ENCODE data around the gene SORT1.
"Not testable (repeated sequence)": the region's sequence is repeated elsewhere in the genome, so short reads cannot be mapped to it uniquely, and the experiment has no call there.

SORT1 gene

DNA sequence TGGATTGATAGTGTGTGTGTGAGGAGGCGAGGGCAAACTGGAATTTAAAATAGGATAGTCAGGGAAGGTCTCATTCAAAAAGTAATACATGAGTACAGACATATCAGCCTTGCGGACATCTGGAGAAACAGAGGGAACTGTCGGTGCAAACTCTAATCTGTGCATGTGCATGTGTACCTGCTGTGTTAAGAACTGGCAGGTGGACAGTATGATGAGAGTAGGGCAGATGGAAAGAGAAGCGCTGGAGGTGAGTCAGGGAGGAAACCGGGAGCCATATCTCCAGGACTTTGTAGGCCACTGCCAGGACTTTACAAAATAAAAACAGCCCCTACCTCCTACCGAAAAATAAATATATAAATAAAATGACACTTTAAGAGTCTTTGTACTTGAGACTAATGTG is 59.6 kb downstream of the SORT1 start:
- no peak for DNase-seq

GRCh38 chr1:109335091-109335490 is 62.6 kb downstream of the SORT1 start:
- DNase-seq, result no peak

- no peak for DNase-seq
Observed at GRCh38 chr1:109331113-109331512, 66.6 kb downstream of the SORT1 start.

DNA sequence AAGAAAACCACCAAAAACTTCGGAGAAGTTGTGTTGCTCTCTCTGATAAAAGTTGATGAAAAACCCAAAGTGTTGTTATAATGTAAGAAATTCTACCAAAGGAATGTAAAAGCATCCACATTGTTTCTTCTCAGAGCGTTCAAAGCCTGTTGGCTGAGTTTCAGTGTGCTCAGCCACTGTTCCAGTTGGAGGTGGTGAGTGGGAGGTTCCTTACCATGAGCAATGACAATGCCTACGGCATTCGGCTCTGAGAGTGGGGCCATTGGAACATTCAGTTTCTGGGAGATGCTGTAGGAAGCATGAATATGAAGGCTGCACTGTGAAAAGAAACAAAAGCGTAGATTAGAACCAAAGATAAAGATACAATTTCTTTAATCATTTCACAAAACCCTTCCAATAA is 70.4 kb downstream of the SORT1 start:
- DNase-seq, result no peak

DNA sequence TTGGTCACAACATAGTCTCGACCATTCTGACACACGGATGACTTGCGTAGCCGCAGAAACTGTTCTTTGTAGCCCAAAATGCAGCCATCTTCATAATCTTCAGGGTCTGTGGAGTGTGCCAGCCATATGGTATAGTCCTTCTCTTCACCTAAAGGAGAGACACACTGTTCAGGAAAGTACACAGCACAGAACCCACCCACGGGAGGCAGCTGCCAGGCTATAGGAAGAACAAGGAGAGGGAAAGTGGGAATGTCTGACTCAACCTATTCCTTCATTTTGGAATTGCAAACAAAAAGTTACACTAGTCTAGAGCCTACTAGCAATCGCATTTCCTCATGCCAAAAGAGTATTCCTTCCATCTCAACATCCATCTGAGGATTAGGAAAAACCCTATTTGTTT is 74.7 kb downstream of the SORT1 start:
- DNase-seq, result no peak

- DNase-seq, result no peak
Observed at GRCh38 chr1:109319114-109319513, 78.6 kb downstream of the SORT1 start.

- DNase-seq, result no peak
Observed at GRCh38 chr1:109316506-109316905, 81.2 kb downstream of the SORT1 start.

DNA sequence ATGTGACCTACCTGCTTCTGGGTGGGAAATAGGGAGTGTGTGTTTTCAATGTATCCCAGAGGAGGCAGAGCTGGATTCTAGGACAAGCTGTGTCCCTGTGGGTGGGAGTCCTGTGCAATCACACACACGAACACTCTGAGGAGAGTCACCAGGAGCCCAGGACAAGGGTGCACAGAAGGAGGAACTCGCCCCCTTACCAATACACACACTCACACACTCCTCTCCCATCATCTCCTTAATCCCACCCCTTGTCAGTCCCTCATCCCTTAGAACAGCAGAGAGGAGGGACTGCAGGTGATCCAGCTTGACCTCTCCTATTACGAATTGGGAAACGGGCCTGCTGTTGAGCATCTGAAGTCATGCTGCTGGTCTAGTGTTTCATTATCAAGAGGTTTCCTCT is 82.4 kb downstream of the SORT1 start:
- DNase-seq, result no peak

DNA sequence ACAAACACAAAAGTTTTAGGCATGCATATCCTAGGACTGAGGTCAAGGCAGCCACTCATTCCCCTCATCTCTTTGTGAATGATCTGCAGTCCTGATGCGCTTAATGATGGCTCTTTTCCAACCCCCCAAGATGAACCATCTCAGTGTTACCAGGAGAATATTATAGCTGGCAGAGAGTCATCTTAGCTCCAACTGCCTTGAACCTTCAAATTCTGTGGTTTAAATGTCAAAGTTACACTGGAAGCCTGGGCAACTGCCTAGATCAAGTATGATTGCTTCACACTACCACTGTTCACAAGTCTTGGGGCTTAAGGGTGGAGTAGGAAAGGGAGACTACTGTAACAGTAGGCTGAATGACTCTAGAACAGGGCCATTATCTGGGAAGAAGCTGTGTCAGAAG is 82.9 kb downstream of the SORT1 start:
- no peak for DNase-seq

DNA sequence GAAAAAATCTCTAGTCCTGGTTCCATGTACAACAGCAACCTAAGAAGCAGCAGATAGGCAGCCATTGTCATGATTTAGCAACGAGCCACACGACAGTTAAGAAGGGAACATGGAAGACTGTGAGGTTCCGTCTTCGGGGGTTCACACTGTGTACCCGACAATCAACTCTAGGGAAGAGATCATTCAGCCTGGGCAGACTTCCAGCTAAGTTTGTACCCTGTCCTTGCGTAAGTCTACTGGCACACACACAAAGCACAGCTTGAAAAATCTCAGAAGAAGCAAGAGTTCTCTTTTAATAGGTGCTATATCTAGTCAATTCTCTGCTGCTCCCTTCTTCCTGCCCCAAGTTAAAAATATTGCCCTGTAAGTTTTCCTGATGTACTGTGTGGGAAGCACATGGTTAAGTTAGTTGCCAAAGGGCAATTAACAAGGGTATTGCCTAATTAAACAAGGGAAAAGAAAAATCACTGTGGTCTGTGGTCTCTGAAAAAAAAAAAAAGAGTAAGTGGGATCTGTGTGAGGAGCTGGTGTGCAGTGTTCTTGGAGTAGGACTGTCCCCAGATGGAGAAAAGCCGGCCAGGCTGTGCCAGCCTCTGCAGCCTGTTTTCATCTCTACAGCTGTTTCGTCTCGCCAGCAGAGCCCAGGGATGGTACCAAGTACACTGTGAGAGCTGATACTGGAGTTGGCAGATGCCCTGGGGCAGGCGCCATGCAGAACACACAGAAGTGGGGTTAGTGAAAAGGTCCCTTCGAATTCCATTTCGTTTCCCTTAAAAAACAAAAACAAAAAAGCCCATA is 84.5 kb downstream of the SORT1 start:
- no peak for DNase-seq

DNA sequence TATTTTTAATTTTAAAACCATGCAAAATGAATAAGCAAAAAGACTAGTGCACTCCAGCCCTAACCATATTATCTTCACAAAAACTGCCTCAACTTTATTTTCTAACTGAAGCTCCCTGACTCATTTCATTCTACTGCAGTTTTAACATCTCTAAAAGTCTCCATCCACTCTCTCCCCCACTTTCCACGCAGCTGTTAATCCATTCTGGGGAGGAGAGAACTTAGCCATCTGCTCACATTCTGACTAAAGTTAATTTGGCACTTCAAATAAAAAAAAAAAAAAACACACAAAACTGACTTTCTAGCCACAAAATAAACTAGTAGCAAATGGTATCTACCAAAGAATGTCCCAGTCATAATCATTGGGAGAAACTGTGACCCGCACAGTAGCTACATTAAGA is 85.5 kb downstream of the SORT1 start:
- DNase-seq, result no peak

DNA sequence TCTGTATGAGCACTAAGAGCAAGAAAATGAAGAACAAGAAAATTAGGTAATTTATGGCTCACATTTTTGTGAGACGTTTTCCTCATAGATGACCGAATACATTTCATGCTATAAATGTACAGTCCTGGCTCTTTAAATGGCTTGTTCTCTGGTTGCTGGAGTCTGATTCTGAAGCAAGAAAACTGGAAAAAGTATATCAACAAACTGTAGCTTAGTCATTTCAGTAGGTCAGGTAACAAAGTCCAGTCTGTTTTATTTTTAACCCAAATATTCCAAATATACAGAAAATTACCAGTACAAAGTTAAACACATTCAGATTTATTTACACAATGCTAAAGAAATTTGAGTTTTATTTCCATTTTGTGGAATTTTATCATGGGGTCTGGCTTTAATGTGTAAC is 88.4 kb downstream of the SORT1 start:
- DNase-seq, result no peak

- DNase-seq, result peak; percentile 17 to 77
Observed at GRCh38 chr1:109307274-109308021, 90.3 kb downstream of the SORT1 start.

DNA sequence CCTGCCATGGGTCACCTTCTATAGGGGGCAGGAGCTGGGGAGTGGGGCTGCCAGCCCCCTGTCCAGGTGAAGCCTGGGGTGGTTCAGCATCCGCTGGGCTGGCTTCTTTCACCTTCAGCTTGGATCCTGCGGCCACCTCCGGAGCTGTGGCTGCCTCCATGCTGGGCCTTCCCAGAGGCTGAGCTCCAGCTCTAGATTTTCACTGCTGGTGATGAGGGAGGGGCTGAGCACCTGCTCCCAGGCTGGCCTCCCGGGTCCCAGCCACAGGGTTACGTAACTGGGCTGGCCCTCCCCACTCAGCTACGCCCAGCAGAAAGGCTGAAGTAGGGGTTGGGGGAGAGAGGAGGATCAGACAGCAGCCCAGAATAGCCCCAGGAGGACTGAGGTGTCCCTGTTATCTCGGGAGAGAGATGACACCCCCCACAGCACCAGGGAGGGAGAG is 90.9 kb downstream of the SORT1 start, which contains the start of gene MYBPHL:
TSS of gene MYBPHL (minus strand) at position 180 of the 442 bp plus-strand sequence. CDS start at position 160, 20 bp downstream.
- peak in 1 of 2 experiments; percentile 5 for DNase-seq

GRCh38 chr1:109305991-109306390 is 91.7 kb downstream of the SORT1 start:
- DNase-seq, result not testable (repeated sequence)

DNA sequence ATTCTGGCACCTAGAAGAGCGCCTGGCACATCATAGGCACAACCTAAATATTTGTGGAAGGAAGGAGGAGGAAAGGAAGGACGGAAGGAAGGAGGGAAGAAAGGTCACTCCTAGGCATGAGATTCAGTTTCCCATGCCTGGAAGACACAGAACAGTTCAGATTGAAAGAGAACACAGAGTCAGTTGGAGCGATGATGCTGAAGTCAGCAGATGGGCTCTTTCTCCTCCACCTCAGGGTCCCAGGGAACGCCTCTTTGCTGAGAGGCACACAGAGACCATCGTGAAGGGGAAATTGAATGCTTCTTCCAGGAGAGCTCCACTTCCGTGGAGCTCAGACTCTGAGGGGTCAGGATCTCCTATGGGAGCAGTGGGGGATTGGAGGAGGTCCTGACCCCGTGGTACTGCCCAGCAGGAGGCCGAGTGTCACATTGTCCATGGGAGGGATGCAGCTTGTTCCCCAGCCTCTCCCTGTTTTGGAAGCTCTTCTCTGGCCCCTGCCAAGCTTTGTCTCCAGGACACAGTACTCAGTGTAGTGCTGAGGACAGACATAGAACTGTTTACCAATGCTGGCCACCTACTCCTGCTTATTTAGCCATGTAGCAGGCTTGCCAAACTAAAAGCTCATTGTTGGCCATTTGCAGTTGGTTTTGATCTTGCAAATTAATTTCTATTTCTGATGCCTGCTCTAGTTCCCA is 93.3 kb downstream of the SORT1 start:
- DNase-seq, result no peak

- no peak for DNase-seq
Observed at GRCh38 chr1:109301874-109302273, 95.8 kb downstream of the SORT1 start.

DNA sequence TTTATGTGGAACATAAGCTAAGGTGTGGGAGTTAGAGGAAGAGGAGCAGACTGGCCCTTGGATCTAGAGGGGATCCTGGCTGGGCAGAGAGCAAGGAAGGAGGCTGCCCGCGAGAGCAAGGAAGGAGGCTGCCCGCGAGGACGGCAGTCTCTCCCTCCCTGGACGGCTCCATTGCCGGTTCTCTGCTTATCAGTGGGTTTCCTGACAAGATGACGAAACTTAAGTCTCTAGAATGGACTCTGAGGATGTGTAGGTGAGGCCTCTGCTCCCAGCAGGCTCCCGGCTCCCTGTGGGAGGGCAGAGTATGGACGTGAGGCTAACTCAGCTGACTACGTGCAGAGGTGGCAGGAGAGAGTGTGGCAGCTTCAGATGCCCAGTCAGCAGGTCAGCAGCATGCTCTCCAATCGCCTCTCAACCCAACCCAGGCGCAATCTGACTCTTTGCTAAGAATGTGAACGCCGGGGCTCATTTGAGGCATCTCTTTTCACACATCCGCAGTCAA is 97.0 kb downstream of the SORT1 start:
- DNase-seq, result no peak

- DNase-seq, result no peak
Observed at GRCh38 chr1:109299558-109300343, 98.0 kb downstream of the SORT1 start.

DNA sequence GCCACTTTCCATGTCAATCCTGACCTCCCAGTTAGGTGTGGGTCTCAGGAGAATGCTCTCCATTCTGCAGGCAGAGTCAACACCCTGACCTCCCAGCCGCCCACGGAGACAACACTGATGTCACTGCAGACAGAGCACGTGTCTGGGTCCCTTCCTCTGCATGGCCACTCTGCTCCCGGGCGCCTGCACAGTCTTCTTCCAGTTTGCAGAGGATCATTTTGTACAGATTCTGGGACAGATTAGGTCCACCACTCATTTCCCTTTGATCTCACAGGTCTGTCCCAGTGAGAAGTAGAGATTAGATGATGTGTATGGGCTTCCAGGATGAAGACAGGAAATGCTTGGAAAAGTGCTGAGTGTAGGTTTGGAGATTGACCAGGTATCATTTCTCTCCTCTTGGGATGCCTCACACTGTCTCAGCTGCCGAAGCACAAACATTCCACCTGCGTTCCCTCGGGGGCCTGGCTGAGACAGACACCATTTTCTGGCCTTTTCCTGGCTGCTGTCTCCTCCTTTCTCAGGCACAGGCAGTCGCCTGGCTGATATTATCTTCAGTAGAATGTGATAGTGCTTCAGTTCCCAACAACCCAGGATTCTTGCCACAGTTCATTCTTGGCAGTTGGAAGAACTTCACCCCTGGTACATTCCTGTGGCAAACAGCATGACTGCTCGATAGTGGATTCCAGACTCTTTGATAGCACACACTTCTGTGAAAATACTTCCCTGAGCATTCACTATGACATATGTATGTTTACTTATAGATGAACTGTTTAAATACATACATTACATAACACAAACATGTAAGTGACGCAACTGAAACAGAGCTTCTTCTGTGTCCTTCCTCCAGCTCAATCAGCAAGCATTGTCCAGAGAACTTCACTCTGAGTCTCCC is 98.8 kb downstream of the SORT1 start:
- DNase-seq, result no peak

GRCh38 chr1:109296782-109297181 is 100.9 kb downstream of the SORT1 start:
- DNase-seq, result no peak

All from NCI-H2081 (cell line).